Brain microvascular endothelial cell (primary cell): Measurements from ENCODE around the gene SPEF1.

Experiments used
- DNase-seq: peaks from one replicate; pipeline ENCODE4 v3.0.0-alpha.2; 2020
- H3K27ac ChIP-seq: fragments of 250-450 bp; sonication (Bioruptor Pico); 2 replicates; pipeline ENCODE4 v1.5.1; 2020; ENCODE audit warnings: mild to moderate bottlenecking, moderate library complexity
- H3K27me3 ChIP-seq: fragments of 250-450 bp; sonication (Bioruptor Pico); replicated peaks from 2 replicates; pipeline ENCODE4 v1.5.1; 2020; ENCODE audit warnings: mild to moderate bottlenecking
- H3K36me3 ChIP-seq: fragments of 250-450 bp; sonication (Bioruptor Pico); replicated peaks from 2 replicates; pipeline ENCODE4 v1.5.1; 2020; ENCODE audit warnings: mild to moderate bottlenecking
- H3K4me3 ChIP-seq: 2 replicates; pipeline ENCODE4 v1.5.1; 2011; ENCODE audit warnings: low read depth, mild to moderate bottlenecking, control low read depth, low read length, moderate library complexity
- CTCF ChIP-seq: IDR thresholded peaks from 2 replicates; pipeline ENCODE4 v1.5.1; 2011; ENCODE audit warnings: low read depth, mild to moderate bottlenecking, moderate library complexity, low read length, control low read depth, inconsistent platforms; ENCODE audit errors: missing control alignments
- in situ Hi-C: cut with HindIII; loops from 2 replicates; pipeline ENCODE4 v1.10.0; 2017; ENCODE audit warnings: low sequenced_read_pairs, low pct_ligation_motif_present

Gene SPEF1

DNA sequence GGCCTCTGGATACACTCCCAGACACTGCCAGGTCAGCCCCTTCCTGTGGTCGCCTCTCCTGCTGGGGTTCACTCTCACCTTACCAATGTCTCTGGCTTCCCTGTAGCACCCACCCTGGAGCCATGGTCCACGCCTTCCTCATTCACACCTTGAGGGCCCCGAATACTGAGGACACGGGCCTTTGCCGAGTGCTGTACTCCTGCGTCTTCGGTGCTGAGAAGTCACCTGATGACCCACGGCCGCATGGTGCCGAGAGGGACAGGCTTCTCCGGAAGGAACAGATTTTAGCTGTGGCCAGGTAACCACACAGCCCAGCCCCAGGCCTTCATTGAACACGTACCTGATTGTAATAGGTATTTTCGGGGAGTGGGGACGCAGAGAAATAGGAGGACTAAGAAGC lies 40.7 kb upstream of the SPEF1 start:
- in situ Hi-C loops = no loop called here
- DNase-seq = no peak
- peaks cover 15% of the 10 kb centered on the region for H3K36me3 ChIP-seq
- no peak overlapping the region for H3K27ac ChIP-seq
- no peak overlapping the region for H3K4me3 ChIP-seq
- H3K27me3 ChIP-seq = no peaks in the 10 kb centered on the region
- TF ChIP-seq CTCF = no peak

- DNase-seq = no peak
- Histone ChIP-seq H3K36me3 (peaks cover 15% of the 10 kb centered on the region), H3K27ac (peak overlapping the region; percentile 99), H3K4me3 (peak overlapping the region; percentile 89), H3K27me3 (no peaks in the 10 kb centered on the region)
- in situ Hi-C loops = no loop called here
- TF ChIP-seq CTCF = no peak
Observed at GRCh38 chr20:3820901-3821727, 39.9 kb upstream of the SPEF1 start.

GRCh38 chr20:3820048-3820900 lies 39.0 kb upstream of the SPEF1 start, which contains the start of gene AP5S1:
Gene AP5S1 (plus strand): TSS chr20:3820547. CDS start chr20:3822118, 1,571 bp downstream.
- peak; percentile 92 for DNase-seq
- Histone ChIP-seq H3K36me3 (peaks cover 13% of the 10 kb centered on the region), H3K4me3 (peak within 1 kb of the TSS; percentile 89), H3K27ac (peak within 1 kb of the TSS; percentile 99), H3K27me3 (no peaks in the 10 kb centered on the region)
- in situ Hi-C loops = no loop called here
- peak; percentile 66 for TF ChIP-seq CTCF

DNA sequence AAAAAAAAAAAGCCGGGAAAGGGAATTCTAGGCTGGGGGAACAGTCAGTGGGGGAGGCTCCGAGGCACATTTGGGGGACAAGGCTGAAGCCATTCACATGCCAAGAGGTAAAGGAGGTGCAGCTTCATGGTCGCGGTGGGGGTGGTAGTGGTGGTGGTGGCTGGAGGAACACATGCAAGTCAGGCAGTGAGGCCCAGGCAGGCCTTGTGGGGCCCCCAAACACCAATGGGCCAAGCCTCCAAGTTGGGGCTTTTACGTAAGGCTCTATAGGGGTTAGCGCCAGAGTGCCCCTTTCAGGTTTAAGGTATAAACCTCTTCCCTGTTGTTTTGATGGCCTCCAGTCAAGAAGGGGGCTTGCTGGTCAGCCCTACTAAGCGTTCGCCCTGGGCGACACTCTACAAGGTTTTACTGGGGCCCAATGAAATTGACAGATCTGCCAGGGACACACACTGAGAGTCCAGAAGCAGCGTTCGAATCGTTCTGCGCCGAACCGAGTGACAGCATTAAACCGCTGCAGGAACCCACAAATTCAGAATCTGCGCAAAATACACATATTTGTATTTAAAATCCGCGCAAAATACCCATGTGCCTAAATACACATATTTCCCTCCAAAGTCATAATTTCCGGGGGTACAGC lies 38.3 kb upstream of the SPEF1 start:
- in situ Hi-C loops = no loop called here
- DNase-seq = no peak
- TF ChIP-seq CTCF = no peak
- Histone ChIP-seq H3K27me3 (no peaks in the 10 kb centered on the region), H3K36me3 (peaks cover 9% of the 10 kb centered on the region), H3K27ac (peak overlapping the region; percentile 99), H3K4me3 (peak overlapping the region; percentile 89)

DNA sequence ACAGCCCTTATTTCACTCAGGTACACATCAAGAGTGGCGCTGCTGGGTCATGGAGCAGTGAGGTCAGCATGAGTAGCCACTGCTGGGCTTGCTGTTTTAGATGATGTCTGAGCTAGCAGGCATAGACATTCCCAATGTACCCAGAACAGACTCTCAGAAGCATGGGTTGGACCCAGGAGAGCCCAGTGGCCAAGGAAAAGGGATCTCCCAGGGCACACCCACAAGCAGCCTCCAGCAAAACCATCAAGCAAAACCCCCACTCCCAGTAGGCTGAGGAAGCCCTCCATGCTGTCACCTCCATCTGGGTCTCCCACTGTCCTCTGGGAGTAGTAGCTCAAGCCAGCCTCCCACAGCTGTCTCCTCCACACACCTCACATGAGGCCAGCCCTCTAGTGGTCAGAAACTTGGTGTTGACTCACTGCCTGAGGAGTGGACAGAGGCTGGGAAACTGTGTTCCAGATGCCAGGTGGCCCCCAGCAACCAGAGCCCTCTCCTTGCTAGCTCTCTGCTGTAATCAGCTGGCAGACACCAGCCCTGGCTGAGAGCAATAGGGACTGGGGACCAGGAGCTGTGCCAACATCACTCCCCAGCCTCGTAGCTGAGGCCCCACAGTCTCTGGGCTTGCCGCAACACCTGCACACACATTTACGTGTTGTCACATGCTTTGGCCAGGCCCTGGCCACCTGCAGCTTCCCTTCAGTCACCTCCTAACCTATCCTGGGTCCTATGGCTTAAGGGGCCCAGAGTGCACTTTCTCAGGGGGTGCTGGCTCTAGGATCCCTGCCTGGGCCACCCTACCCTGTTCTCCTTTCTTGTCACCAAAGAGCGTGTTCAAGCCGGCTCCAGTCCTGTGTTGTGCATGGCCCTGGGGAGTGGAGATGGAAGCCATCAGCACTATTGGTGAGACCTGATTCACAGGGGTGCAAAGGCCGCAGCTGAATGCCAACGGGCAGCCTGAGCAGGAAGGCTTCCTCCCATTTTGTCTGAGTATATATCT lies 37.2 kb upstream of the SPEF1 start:
- H3K27ac ChIP-seq = no peak overlapping the region
- no peaks in the 10 kb centered on the region for H3K27me3 ChIP-seq
- TF ChIP-seq CTCF = peak; percentile 86
- in situ Hi-C loops = no loop called here
- DNase-seq = peak; percentile 76
- H3K4me3 ChIP-seq = no peak overlapping the region
- peaks cover 7% of the 10 kb centered on the region for H3K36me3 ChIP-seq
